Stimulated activated naive B cell treated with anti-CD40 and anti-IgM and Interleukin-4, amounts not matched to agents 10 μg/mL and 1 μg/mL and 100 μg/mL, for 72 hours (primary cell): Measurements from ENCODE around the gene RAB27B.

ENCODE experiments used
- ATAC-seq, 2 donors: fragments of 150-1000 bp; cut with Tn5 transposase; replicated peaks; 2 replicates each; pipeline ENCODE4 v1.10.0; 2021; ENCODE audit warnings: moderate library complexity in 1 of 2
- DNase-seq: peaks from one replicate; pipeline ENCODE4 v3.0.0; 2021
- H3K27ac Mint-ChIP-seq: one replicate; pipeline ENCODE4 v1.8.0; 2022; ENCODE audit warnings: mild to moderate bottlenecking, mixed read lengths
- H3K27me3 Mint-ChIP-seq, 2 donors: one replicate each; pipeline ENCODE4 v1.8.0; 2022; ENCODE audit warnings: mixed read lengths in 2 of 2
- H3K36me3 Mint-ChIP-seq, 2 donors: one replicate each; pipeline ENCODE4 v1.8.0; 2022; ENCODE audit warnings: mixed read lengths in 2 of 2, mild to moderate bottlenecking in 1 of 2
- H3K4me1 Mint-ChIP-seq, 2 donors: one replicate each; pipeline ENCODE4 v1.8.0; 2022; ENCODE audit warnings: mixed read lengths in 2 of 2, mild to moderate bottlenecking in 1 of 2
- H3K4me3 Mint-ChIP-seq, 2 donors: one replicate each; pipeline ENCODE4 v1.8.0; 2022; ENCODE audit warnings: mild to moderate bottlenecking in 2 of 2, mixed read lengths in 2 of 2, moderate library complexity in 1 of 2
- H3K9me3 Mint-ChIP-seq, 2 donors: one replicate each; pipeline ENCODE4 v1.8.0; 2022; ENCODE audit warnings: mixed read lengths in 2 of 2, mild to moderate bottlenecking in 1 of 2

The RAB27B gene

GRCh38 chr18:54859667-54860421, 31.6 kb downstream of the RAB27B start:
- Mint-ChIP-seq H3K4me3 (no peak overlapping the region), H3K27ac (no peak overlapping the region), H3K4me1 (no peaks in the 10 kb centered on the region)

GRCh38 chr18:54860941-54861340, 32.7 kb downstream of the RAB27B start:
- H3K27me3 Mint-ChIP-seq: no peaks in the 10 kb centered on the region
- no peak for ATAC-seq
- DNase-seq: no peak
- no peaks in the 10 kb centered on the region for H3K9me3 Mint-ChIP-seq
- H3K27ac Mint-ChIP-seq: no peak overlapping the region
- no peaks in the 10 kb centered on the region for H3K4me1 Mint-ChIP-seq
- no peaks in the 10 kb centered on the region for H3K36me3 Mint-ChIP-seq
- no peak overlapping the region for H3K4me3 Mint-ChIP-seq

More at GRCh38 chr18:54859667-54860421, 31.6 kb downstream of the RAB27B start:
- Mint-ChIP-seq H3K36me3 (no peaks in the 10 kb centered on the region), H3K9me3 (no peaks in the 10 kb centered on the region), H3K27me3 (no peaks in the 10 kb centered on the region)
- DNase-seq: no peak
- ATAC-seq: no peak

GRCh38 chr18:54867131-54867530, 38.9 kb downstream of the RAB27B start:
- no peak overlapping the region for H3K27ac Mint-ChIP-seq
- H3K4me3 Mint-ChIP-seq: no peak overlapping the region
- H3K9me3 Mint-ChIP-seq: no peaks in the 10 kb centered on the region
- peaks cover 0 to 5% of the 10 kb centered on the region in 2 donors for H3K27me3 Mint-ChIP-seq
- no peak for ATAC-seq
- no peak for DNase-seq
- no peaks in the 10 kb centered on the region for H3K36me3 Mint-ChIP-seq
- no peaks in the 10 kb centered on the region for H3K4me1 Mint-ChIP-seq

- H3K4me3 Mint-ChIP-seq: no peak overlapping the region
- DNase-seq: no peak
- H3K36me3 Mint-ChIP-seq: no peaks in the 10 kb centered on the region
- peak overlapping the region; percentile 14 for H3K27ac Mint-ChIP-seq
- no peak for ATAC-seq
- H3K4me1 Mint-ChIP-seq: no peaks in the 10 kb centered on the region
- H3K9me3 Mint-ChIP-seq: no peaks in the 10 kb centered on the region
- H3K27me3 Mint-ChIP-seq: peaks cover 0 to 5% of the 10 kb centered on the region in 2 donors
Observed at GRCh38 chr18:54871231-54871630, 43.0 kb downstream of the RAB27B start.

- DNase-seq (no peak), ATAC-seq (no peak)
- Mint-ChIP-seq H3K27me3 (peaks cover 0 to 5% of the 10 kb centered on the region in 2 donors), H3K4me1 (no peaks in the 10 kb centered on the region), H3K4me3 (no peak overlapping the region), H3K36me3 (no peaks in the 10 kb centered on the region), H3K27ac (no peak overlapping the region), H3K9me3 (no peaks in the 10 kb centered on the region)
Observed at GRCh38 chr18:54872681-54873080, 44.4 kb downstream of the RAB27B start.

- Mint-ChIP-seq H3K4me1 (no peaks in the 10 kb centered on the region), H3K27ac (no peak overlapping the region), H3K27me3 (peaks cover 0 to 5% of the 10 kb centered on the region in 2 donors), H3K36me3 (no peaks in the 10 kb centered on the region), H3K9me3 (no peaks in the 10 kb centered on the region), H3K4me3 (no peak overlapping the region)
- ATAC-seq (no peak), DNase-seq (no peak)
Observed at GRCh38 chr18:54873884-54874255, 45.6 kb downstream of the RAB27B start.

GRCh38 chr18:54875063-54875462, 46.8 kb downstream of the RAB27B start:
- H3K9me3 Mint-ChIP-seq: no peaks in the 10 kb centered on the region
- H3K4me1 Mint-ChIP-seq: no peaks in the 10 kb centered on the region
- no peaks in the 10 kb centered on the region for H3K36me3 Mint-ChIP-seq
- DNase-seq: no peak
- no peak overlapping the region for H3K4me3 Mint-ChIP-seq
- ATAC-seq: no peak
- H3K27ac Mint-ChIP-seq: no peak overlapping the region
- peaks cover 0 to 5% of the 10 kb centered on the region in 2 donors for H3K27me3 Mint-ChIP-seq

- Mint-ChIP-seq H3K4me1 (no peaks in the 10 kb centered on the region), H3K27me3 (peaks cover 0 to 6% of the 10 kb centered on the region in 2 donors), H3K4me3 (no peak overlapping the region), H3K9me3 (no peaks in the 10 kb centered on the region), H3K27ac (no peak overlapping the region), H3K36me3 (no peaks in the 10 kb centered on the region)
- no peak for ATAC-seq
- DNase-seq: no peak
Observed at GRCh38 chr18:54877076-54877475, 48.8 kb downstream of the RAB27B start.

GRCh38 chr18:54878159-54878622, 49.9 kb downstream of the RAB27B start:
- Mint-ChIP-seq H3K27ac (no peak overlapping the region), H3K4me1 (no peaks in the 10 kb centered on the region), H3K4me3 (no peak overlapping the region), H3K9me3 (no peaks in the 10 kb centered on the region), H3K27me3 (peaks cover 8 to 10% of the 10 kb centered on the region in 2 donors), H3K36me3 (no peaks in the 10 kb centered on the region)
- ATAC-seq: no peak
- DNase-seq: no peak

GRCh38 chr18:54878659-54879358, 50.5 kb downstream of the RAB27B start:
- no peak for DNase-seq
- Mint-ChIP-seq H3K9me3 (no peaks in the 10 kb centered on the region), H3K4me3 (no peak overlapping the region), H3K36me3 (no peaks in the 10 kb centered on the region), H3K27me3 (peaks cover 8 to 10% of the 10 kb centered on the region in 2 donors), H3K4me1 (no peaks in the 10 kb centered on the region), H3K27ac (no peak overlapping the region)
- no peak for ATAC-seq

- DNase-seq: no peak
- no peaks in the 10 kb centered on the region for H3K36me3 Mint-ChIP-seq
- no peaks in the 10 kb centered on the region for H3K4me1 Mint-ChIP-seq
- peaks cover 8 to 10% of the 10 kb centered on the region in 2 donors for H3K27me3 Mint-ChIP-seq
- no peaks in the 10 kb centered on the region for H3K9me3 Mint-ChIP-seq
- no peak for ATAC-seq
- no peak overlapping the region for H3K4me3 Mint-ChIP-seq
- no peak overlapping the region for H3K27ac Mint-ChIP-seq
Observed at GRCh38 chr18:54879691-54880090, 51.4 kb downstream of the RAB27B start.

GRCh38 chr18:54880395-54881105, 52.3 kb downstream of the RAB27B start:
- Mint-ChIP-seq H3K9me3 (no peaks in the 10 kb centered on the region), H3K4me3 (no peak overlapping the region), H3K27ac (no peak overlapping the region), H3K4me1 (no peaks in the 10 kb centered on the region), H3K27me3 (peaks cover 8 to 10% of the 10 kb centered on the region in 2 donors), H3K36me3 (no peaks in the 10 kb centered on the region)
- ATAC-seq (no peak), DNase-seq (no peak)

- no peaks in the 10 kb centered on the region for H3K4me1 Mint-ChIP-seq
- no peak overlapping the region for H3K4me3 Mint-ChIP-seq
- DNase-seq (no peak), ATAC-seq (no peak)
- H3K36me3 Mint-ChIP-seq: no peaks in the 10 kb centered on the region
- H3K27ac Mint-ChIP-seq: no peak overlapping the region
- no peaks in the 10 kb centered on the region for H3K9me3 Mint-ChIP-seq
- H3K27me3 Mint-ChIP-seq: peaks cover 8 to 10% of the 10 kb centered on the region in 2 donors
Observed at GRCh38 chr18:54881229-54881768, 53.0 kb downstream of the RAB27B start.

GRCh38 chr18:54882318-54882717, 54.0 kb downstream of the RAB27B start:
- no peak overlapping the region for H3K4me3 Mint-ChIP-seq
- H3K4me1 Mint-ChIP-seq: no peaks in the 10 kb centered on the region
- no peak for DNase-seq
- ATAC-seq: no peak
- H3K36me3 Mint-ChIP-seq: no peaks in the 10 kb centered on the region
- no peaks in the 10 kb centered on the region for H3K9me3 Mint-ChIP-seq
- H3K27ac Mint-ChIP-seq: no peak overlapping the region
- H3K27me3 Mint-ChIP-seq: peaks cover 8 to 10% of the 10 kb centered on the region in 2 donors
